GM19467 (cell line): ENCODE measurements around the gene CCNY.
"Not testable (repeated sequence)": the region's sequence is repeated elsewhere in the genome, so short reads cannot be mapped to it uniquely, and the experiment has no call there.

Experiments used
- ATAC-seq: cut with Tn5 transposase; IDR thresholded peaks from one replicate; pipeline ENCODE4 v1.9.1; 2021; ENCODE audit warnings: mild to moderate bottlenecking, moderate library complexity; ENCODE audit not compliant: unreplicated experiment

Gene CCNY

GRCh38 chr10:35353805-35354204 is 17.5 kb downstream of the CCNY start:
- ATAC-seq: no peak

- ATAC-seq: not testable (repeated sequence)
Observed at GRCh38 chr10:35354257-35354656, 17.9 kb downstream of the CCNY start.

DNA sequence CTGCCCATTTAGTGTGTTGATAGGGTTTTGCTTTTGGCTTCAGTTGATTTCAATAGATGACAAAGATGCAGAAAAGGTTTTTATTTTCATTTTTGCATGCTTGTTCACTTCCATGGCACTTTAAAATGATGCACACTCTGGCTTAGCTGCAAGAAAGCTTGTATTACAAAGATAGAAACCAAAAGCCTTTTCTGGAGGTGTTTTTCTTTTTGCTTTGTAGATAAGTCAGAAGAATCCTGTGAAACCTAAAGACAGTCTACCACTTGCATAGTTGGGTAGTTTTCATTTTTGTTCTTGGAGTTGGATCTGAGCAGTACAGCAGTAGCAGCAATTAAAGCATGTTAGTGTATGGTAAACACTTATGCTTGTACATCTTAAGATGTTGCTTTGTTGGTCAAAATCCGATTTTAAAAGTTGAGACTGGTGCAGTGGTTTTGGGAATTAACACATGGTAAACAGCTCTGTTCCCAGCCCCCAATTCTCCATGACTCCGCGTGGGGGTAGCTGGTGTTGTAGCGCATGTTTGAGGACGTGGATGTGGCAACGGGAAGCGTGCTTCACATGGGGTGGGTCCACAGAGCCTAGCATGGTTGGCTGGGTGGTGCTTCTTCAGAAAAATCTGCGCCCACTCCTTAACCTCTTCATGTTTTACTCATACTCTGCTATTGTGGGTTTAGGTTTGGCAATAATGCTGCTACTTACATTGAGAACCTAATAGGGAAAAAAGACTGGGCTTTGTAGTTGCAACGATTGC is 19.8 kb downstream of the CCNY start:
- ATAC-seq: peak; percentile 52

GRCh38 chr10:35356725-35357092 is 20.4 kb downstream of the CCNY start:
- ATAC-seq: no peak

DNA sequence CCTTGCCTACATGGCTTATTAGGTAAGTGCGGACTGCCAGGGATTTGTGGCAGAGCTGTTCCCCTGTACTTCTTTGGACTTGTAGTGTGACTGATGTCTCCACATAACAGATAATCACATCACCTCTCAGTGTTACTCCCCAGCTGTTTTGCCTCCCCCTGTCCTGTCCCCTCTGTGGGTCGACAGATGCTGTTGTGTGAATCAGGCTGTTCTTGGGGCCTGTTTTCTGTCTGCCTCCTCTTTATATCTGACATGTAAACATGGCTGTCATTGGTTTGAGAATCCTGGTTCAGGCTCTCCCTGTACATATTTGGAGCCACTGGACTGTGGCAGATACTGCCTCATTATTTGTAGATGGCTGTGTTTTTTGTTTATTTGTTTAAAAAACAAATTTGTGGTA is 22.7 kb downstream of the CCNY start:
- ATAC-seq: no peak

- ATAC-seq: no peak
Observed at GRCh38 chr10:35359873-35360272, 23.6 kb downstream of the CCNY start.

- no peak for ATAC-seq
Observed at GRCh38 chr10:35362701-35363350, 26.5 kb downstream of the CCNY start.

DNA sequence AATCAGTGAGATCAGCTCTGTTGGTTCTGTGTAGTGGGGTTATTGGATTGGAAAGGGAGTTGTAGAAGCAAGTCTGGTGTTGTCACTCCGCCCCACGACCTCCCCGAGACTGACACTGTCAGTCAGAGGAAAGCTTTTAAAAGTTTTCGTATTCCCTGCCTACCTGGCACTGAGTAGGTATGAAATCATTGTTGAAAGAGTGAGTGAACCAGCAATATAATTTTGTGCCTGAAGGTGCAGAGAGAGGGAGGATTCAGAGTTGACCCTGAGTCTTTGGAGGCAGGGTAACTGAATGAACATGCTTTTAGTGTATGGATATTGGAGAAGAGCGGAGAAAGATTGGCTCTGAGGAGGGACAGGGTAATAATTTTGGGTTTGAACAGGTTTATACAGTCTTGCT is 27.3 kb downstream of the CCNY start:
- ATAC-seq: no peak

DNA sequence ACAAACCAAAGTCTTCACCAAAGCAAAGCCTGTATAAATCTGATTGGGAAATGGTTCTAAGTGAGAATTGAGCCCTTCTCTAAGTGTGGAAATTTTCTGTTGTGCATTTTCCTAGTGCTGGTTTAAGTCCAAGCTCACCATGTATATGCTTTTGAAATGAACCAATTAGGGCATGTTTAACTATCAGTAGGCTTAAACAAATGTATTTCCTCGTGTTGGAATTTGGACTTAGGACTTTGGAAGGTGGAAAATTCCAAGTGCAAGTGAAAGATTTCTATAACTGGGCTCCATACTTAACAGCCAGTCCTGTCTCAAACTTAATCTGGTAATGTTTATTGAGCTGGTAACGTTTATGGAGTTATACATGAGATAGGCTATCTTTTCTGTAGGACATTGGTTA is 28.5 kb downstream of the CCNY start:
- ATAC-seq: no peak

GRCh38 chr10:35365994-35366393 is 29.7 kb downstream of the CCNY start:
- ATAC-seq: no peak

- no peak for ATAC-seq
Observed at GRCh38 chr10:35367107-35367859, 31.0 kb downstream of the CCNY start.

- no peak for ATAC-seq
Observed at GRCh38 chr10:35367982-35368381, 31.7 kb downstream of the CCNY start.

- no peak for ATAC-seq
Observed at GRCh38 chr10:35368485-35369048, 32.3 kb downstream of the CCNY start.

- ATAC-seq: no peak
Observed at GRCh38 chr10:35369049-35369611, 32.8 kb downstream of the CCNY start.

- ATAC-seq: no peak
Observed at GRCh38 chr10:35371731-35372130, 35.4 kb downstream of the CCNY start.

- no peak for ATAC-seq
Observed at GRCh38 chr10:35372329-35372728, 36.0 kb downstream of the CCNY start.

DNA sequence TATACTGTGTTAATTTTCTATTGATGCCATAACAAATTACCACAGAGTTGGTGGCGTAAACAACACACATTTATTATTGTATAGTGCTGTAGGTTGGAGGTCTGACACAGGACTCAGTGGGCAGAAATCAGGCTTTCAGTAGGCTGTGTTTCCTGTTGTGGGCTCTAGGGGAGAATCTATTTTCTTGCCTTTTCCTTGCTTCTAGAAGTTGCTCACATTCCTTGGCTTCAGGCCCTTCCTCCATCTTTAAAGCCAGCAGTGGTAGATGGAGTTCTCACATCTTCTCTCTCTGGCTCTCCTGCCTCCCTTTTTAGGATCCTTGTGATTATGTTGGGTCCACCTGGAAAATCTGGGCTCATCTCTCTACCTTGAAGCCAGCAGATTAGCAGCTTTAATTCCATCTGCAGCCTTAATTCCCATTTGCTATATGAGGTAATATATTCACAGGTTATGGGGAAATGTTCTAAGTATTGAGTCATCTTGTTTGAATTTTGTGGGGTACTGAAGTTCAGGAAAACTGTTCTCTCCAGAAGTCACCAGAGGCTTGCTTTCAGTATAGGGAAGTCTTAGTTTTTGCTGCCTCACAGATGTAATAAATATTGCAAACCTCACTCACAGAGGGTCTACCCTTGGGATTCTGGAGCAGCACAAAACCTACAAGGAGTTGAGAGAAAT is 38.9 kb downstream of the CCNY start:
- no peak for ATAC-seq

DNA sequence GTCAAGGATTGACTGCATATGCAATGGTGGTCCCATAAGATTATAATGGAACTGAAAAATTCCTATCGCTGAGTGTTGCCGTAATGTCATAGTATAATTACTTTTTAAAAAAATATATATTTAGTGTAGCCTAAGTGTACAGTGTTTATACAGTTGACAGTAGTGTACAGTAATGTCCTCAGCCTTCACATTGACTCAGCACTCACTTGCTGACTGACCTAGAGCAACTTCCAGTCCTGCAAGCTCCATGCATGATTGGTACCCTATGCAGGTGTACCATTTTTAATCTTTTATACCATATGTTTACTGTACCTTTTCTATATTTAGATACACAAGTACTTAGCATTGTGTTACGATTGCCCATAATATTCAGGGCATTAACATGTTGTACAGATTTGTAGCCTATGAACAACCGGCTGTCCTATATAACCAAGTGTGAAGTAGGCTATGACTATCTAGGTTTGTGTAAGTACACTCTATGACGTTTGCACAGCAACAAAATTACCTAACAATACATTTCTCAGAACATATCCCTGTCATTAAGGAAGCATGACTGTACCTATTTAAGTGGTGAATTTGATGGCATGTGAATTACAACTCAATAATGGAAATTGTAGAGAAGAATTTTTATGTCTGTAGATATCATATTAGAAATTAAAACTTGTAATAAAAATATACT is 40.9 kb downstream of the CCNY start:
- ATAC-seq: no peak

- peak; percentile 12 for ATAC-seq
Observed at GRCh38 chr10:35378541-35379210, 42.4 kb downstream of the CCNY start.
